HG02840 (cell line): Measurements from ENCODE around the gene PNPT1.
"Not testable (repeated sequence)": the region's sequence is repeated elsewhere in the genome, so short reads cannot be mapped to it uniquely, and the experiment has no call there.

Experiments used
- ATAC-seq: cut with Tn5 transposase; IDR thresholded peaks from one replicate; pipeline ENCODE4 v1.9.1; 2021; ENCODE audit warnings: mild to moderate bottlenecking, moderate library complexity, moderate number of reproducible peaks; ENCODE audit not compliant: unreplicated experiment, low FRiP score

Gene PNPT1

DNA sequence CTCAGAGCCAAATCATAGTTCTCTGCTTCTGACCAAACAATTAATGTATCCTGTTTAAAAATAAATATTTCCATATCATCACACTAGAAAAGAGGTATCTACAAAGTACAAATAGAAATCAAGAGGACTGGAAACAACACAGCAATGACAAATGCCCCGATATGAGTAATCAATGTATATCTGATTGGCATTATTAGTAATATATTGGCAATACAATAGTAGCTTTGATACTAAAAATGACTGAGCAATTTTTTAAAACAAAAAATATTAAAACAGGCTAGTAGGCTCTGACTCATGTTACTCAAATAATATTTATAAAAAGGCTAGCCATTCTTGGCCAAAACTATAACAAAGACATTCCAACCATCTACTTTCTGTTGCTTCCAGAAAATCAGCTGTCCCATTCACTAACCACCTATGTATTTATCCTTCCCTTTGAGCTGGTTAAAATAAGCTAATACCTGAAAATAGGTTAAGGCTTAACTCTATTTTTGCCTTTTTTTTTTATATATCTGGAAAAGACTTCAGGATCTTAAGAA is 89.5 kb downstream of the PNPT1 start:
- no peak for ATAC-seq

DNA sequence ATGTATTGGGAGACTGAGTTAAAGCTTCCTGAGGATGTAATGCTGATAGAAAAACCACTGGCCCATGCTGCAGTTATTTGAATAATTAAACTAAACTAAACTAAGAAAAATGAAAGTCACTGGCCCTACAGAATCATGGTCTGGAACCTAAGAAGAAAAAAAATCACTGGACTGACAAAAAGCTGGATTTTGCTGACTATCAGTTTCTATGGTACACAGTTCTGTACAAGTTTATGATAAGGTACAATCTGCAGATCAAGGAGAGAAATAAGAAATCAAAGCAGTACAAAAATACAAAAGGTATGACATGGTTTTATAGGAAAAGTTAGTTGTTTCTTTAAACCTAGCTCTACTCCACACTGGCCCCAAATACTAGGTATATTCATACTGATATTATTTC is 91.8 kb downstream of the PNPT1 start:
- ATAC-seq: no peak

DNA sequence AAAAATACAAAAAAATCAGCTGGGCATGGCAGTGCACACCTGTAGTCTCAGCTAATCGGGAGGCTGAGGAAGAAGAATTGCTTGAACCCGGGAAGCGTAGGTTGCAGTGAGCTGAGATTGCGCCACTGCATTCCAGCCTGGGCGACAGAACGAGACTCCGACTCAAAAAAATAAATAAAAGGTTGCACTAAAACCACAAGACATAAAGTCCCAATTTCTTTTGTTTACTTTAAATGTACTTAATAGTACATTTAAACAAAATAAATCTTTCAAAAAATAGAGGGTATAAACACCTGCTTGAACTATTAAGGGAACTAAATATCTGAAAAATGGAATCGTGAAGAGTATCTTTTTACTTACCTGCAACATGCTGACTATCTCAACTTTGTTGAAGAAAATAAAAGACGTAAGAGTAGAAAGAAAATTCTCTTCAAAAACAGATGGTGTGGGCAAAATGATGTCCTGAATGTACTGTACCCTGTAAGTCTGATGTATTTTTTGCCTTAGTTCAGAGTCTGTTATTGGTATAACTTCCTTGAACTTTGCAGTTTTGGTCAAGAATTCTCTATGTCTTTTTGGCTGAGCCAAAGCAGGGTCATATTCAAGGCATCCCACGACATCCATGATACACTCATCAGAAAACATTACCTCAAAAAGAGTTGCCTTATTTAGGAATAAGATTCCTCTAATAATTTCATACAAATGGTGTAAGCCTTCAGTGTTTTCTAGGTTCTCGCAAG is 95.4 kb downstream of the PNPT1 start:
- no peak for ATAC-seq

DNA sequence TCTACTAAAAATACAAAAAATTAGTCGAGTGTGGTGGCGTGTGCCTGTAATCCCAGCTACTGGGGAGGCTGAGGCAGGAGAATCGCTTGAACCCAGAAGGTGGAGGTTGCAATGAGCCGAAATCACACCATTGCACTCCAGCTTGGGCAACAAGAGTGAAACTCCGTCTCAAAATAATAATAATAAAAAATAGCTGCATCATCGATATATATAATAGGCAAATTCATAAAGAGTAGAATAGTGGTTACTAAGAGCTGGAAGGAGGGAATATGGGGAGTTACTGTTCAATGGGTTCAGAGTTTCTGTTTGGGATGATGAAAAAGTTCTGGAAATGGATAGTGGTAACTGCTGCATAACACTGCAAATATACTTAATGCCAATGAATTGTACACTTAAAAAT is 96.8 kb downstream of the PNPT1 start:
- ATAC-seq: not testable (repeated sequence)

GRCh38 chr2:55595536-55595935 is 98.1 kb downstream of the PNPT1 start:
- ATAC-seq: no peak

DNA sequence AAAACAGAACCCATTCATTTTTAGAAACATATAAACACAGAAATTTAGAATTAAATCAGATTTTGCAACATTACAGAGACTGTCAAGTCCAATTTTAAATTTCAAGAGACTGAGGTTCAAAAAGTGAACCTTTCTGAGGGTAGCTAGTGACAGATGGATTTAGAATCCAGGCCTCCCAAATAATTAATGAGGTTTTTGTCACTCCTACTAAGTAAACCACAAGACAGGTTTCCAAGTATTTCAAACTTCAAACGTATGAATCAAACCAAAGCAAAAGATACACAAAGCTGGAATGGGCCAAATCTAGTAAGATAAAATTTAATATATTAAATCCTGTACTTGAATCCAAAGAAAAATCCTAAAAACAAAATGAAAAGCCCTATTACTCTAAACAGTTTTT is 101.5 kb downstream of the PNPT1 start:
- no peak for ATAC-seq

GRCh38 chr2:55590810-55591440 is 102.7 kb downstream of the PNPT1 start:
- ATAC-seq: no peak

GRCh38 chr2:55585451-55586080 is 108.1 kb downstream of the PNPT1 start:
- ATAC-seq: no peak
